GM19099 (cell line): ENCODE data around the gene TMC6.
A peak's percentile ranks its signal among the peaks of the same experiment; 100 is the strongest.

Source experiments
- POLR2A ChIP-seq: IDR thresholded peaks from 3 replicates; pipeline ENCODE4 v1.6.1; 2011; ENCODE audit warnings: low read depth; ENCODE audit not compliant: insufficient read length; ENCODE audit errors: extremely low read depth

TMC6 gene

DNA sequence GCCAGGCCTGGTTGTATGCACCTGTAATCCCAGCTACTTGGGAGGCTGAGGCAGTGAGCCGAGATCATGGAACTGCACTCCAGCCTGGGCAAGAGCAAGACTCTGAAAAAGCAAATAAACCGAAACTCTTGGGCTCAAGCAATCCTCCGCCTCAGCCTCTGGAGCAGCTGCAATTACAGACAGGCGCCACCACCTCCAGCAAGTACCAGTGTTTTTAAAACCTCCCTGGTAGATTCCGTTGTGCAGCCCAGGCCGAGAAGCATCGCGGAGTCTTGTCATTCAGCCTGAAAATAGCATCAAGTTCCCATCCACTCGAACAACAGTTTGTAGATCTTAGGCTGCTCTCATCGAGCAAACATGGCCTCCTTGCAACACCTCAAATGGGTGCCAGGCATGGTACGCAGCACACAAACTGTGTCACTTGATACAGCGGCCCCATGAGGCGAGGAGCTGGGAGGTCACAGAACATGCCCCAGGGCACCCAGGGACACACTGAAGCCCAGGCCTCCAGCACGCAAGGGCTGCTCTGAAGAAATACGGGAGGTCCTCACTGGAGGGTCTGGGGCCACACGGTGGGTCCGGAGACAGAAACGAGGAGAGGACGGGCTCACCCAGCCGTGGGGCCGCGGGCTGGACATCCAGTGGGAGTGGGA is 18.1 kb downstream of the TMC6 start:
- TF ChIP-seq POLR2A, result peak; percentile 14

DNA sequence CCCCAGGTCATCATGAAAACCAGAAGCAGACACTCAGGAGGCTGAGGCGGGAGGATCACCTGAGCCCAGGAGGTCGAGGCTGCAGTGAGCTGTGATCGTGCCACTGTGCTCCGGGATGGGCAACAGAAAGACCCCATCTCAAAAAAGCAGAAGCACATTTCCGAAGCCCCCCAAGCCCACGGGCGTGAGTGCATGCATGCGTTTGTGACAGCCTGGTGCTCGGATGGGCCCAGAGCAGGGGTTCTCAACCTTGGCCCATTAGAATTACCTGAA is 19.1 kb downstream of the TMC6 start:
- TF ChIP-seq POLR2A, result no peak

DNA sequence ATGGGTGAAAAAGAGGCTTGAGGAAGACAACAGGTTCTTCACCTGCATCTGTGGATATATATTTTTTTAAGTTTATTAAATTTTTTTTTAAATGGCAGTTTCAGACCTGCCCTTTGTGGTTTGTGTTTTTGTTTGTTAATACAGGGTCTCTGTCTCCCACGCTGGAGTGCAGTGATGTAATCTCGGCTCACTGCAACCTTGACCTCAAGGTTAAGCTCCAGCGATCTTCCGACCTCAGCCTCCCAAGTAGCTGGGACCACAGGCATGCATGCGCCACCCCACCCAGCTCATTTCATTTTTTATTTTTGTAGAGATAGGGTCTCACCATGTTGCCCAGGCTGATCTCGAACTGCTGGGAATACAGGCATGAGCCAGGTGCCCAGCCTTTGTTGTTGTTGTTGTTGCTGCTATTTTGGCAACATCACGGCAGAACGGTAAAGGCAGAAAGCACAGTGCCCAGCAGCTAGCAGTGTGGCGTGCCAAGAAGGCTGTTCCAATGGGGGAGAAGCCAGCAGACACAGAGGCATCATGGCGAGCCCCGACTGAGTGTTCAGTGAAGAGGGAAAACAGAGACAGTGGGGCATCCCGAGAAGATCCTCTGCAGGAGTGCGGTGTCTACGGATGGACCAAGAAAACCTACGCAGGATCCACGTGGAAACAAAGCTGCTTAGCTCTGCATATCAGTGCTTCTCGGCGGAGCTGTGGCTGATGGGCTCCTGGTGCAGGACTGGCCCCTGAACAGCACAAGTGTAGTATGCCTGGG is 19.6 kb downstream of the TMC6 start:
- TF ChIP-seq POLR2A, result no peak

DNA sequence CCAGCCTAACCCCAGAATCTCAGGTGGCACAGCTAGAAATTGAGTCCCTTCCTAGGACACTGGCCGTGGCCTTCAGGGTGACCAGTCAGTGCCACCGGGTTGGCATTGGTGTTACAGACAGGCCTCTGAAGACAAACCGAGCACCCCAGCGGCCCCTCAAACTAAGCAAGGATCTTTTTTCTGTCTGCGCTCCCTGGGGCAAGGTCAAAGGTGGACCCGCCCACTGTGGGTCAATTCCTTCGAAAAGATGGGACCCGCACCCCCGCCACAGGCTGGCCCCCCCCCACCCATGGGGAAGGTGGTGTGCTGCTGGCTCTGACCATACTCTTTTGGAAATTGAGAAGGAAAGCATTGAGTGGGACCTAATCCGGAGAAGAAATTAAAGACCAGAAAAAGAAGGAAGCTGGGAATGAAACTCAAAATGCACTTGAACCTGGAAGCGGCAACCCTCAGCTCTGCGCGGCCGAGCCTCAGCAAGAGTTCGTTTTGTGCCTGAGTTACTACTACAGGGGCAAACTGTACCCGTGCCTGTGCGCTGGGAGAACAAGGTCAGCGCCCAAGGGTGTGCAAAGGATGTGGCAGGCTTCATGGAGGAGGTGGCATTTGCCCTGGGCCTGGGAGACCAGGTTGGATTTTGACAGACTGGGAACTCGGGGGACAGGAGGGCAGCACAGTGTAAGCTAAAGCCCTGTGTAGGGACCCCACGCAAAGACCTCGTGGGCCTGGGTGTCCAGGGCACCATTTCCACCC is 20.4 kb downstream of the TMC6 start:
- no peak for TF ChIP-seq POLR2A

DNA sequence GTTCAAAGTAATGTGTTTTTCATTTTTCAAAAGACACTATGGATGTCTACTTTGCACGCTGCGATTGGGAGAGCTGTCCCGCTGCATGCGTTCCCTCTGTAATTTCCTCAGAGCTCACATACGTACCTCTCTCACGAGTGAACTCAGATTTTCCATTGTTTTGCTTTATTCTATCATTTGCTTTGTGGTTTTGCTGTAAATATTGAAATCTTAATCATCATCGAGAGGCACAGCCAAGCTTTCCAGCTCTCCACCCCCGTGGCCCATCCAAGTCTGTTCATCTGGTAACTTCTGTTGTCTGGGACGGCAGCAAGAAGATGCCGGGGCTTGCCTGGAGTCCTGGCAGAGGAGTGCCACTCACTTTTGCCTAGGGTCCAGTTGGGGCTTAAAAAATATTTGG is 21.1 kb downstream of the TMC6 start:
- TF ChIP-seq POLR2A, result no peak

DNA sequence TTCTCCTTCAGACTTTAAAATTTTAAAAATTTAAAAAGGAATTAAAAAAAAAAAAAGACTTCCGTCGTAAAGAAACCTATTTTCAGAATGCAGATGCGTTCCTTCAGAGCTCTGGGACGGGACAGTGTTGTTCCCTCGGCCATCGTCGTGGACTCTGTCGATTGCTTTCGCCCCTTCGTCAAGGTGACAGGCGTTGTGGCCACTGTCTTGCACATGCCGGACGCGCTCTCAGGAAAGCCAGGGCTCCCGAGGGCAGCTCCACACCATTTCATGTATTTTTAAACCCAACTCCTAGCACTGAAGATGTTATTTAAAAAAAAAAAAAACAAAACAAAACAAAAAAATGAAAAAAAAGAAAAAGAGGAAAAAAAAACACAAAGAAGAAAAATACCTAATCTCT is 22.3 kb downstream of the TMC6 start:
- TF ChIP-seq POLR2A, result no peak

DNA sequence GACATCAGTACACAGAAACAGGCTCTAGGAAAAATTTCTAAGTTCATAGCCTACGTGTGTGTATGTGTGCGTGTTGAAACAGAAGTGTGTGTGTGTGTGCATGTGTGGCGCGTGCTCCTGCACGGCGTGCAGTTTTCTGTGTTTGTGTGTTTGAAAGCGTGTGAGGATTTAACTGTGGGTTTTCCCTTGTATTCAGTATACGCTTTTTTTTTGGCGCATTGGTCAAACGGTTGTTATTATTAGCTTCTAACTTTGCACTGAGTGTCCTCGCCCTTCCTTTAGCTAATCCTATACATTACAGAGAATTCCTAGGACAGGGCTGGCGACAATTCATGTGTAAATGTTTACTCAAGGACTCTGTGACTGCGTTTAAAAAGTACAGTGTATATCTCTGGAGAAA is 23.0 kb downstream of the TMC6 start:
- TF ChIP-seq POLR2A, result no peak

DNA sequence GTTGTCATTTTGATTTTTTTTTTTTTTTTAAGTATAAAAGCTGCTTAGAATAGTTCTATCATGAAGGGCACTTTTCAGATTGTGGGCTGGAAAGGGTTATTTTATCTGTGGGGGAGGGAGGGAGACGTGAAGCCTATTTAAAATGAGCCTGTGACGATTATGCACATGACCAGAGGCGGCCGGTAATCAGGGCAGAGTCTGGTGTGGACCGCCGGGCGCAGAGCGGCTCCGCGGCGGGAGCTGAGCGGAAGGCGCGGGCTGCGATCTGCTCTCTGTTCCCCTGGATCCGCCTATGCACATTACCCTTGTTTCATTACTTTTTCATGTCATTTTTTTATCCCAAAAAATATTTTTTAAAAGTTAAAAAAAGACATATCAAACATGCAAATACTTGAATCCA is 23.5 kb downstream of the TMC6 start:
- TF ChIP-seq POLR2A, result no peak

DNA sequence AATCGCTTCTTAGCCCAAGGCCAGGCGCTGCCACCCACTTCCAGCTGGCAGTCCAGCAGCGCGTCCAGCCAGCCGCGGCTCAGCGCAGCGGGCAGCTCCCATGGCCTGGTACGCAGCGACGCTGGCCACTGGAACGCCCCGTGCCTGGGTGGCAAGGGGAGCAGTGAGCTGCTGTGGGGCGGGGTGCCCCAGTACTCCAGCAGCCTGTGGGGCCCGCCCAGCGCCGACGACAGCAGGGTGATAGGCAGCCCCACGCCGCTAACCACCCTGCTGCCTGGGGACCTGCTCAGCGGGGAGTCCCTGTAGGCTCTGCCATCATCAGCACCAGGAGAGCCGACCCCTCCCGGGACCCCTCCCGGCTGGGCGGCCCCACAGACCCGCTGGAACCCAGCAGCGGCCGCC is 24.0 kb downstream of the TMC6 start:
- TF ChIP-seq POLR2A, result no peak

DNA sequence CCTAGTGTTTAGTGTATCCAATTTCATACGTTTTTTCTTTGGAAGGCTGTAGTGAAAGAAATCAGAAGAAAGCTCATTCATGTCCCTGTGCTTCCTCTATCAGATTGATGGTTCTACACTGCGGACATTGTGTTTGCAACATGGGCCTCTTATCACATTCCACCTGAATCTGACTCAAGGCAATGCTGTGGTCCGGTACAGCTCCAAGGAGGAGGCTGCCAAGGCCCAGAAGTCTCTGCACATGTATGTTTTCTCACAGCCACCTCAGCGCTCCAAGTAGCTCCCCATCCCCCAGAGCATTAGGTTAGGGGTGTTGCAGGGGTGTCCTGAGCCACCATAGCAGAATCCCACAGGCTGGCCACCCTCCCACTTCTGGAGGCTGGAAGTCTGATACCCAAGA is 25.2 kb downstream of the TMC6 start:
- no peak for TF ChIP-seq POLR2A

DNA sequence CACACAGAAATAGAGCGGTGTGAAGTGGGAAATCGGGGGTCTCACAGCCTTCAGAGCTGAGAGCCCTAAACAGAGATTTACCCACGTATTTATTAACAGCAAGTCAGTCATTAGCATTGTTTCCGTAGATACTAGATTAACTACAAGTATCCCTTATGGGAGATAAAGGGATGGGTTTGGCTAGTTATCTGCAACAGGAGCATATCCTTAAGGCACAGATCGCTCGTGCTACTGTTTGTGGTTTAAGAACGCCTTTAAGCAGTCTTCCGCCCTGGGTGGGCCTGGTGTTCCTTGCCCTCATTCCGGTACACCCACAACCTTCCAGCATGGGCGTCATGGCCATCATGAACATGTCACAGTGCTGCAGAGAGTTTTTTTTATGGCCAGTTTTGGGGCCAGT is 27.0 kb downstream of the TMC6 start:
- TF ChIP-seq POLR2A, result no peak

DNA sequence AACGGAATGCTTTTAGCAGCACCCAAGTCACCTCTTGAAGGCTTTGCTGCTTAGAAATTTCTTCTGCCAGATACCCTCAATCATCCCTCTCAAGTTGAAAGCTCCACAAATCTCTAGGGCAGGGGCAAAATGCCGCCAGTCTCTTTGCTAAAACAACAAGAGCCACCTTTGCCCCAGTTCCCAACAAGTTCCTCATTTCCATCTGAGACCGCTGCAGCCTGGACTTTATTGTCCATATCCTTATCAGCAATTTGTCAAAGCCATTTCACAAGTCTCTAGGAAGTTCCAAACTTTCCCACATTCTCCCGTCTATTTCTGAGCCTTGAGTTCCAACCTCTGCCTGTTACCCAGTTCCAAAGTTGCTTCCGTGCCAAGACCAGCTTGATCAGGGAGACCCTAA is 27.4 kb downstream of the TMC6 start:
- no peak for TF ChIP-seq POLR2A

DNA sequence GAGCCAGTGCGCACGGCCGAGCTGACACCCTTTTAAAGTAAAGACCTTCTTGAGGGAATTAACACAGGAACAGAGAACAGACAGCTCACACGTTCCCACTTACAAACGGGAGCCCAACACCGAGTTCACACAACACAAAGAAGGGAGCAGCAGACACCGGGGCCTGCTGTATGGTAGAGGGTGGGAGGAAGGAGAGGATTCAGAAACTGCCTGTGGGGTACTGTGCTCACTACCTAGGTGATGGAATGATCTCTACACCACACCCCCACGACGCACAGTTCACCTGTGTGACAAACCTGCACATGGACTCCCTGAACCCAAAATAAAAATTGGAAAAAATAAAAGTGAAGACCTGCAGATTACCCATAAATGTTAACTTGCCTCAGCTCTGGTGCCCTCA is 32.5 kb downstream of the TMC6 start:
- no peak for TF ChIP-seq POLR2A

DNA sequence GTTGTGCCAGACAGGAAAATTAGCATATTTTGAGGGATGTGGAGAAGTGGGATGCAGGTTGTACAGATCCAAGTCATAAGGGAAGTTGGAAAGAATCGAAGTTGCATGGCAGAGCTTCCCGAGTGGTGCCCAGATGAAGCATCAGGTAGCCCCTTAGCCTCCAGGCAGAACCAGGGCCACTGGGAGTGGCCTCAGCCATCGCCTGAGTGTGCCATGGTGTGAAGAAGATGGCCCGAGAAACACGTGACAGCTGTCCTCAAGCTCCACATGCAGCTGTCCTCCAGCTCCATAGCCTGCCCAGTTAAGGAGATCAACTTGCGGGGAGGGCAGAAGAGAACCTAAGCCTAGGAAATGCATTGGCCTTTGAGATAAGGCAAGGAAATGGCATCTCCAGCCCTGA is 33.5 kb downstream of the TMC6 start:
- no peak for TF ChIP-seq POLR2A

DNA sequence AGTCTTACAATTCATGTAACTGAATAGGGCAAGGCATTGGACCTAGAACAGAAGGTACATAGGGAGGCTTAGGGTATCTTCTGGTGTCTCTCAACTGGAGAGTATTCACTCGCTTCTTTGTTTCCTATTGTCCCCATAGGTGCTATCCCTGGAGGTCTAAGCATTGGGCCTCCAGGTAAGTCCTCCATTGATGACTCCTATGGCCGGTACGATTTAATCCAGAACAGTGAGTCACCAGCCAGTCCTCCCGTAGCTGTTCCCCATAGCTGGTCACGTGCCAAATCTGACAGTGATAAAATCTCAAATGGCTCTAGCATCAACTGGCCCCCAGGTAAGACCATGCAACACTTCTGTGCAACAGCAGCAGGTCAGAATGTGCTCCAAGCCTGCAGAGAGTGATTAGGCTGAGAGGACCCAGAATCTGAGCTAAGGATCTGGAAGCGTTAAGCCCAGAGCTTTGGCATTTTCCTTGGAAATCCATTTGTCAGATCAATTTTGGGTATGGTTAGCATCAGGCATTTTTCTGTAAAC is 35.7 kb downstream of the TMC6 start:
- TF ChIP-seq POLR2A, result no peak
